Hematopoietic multipotent progenitor cell treated with erythropoietin and hydrocortisone succinate and interleukin-3 and kit ligand, for 8 days (in vitro differentiated cells): ENCODE measurements around the gene FBXO22.

Source experiments
- DNase-seq: peaks from one replicate; pipeline ENCODE4 v3.0.0-alpha.2; 2015

Gene FBXO22

DNA sequence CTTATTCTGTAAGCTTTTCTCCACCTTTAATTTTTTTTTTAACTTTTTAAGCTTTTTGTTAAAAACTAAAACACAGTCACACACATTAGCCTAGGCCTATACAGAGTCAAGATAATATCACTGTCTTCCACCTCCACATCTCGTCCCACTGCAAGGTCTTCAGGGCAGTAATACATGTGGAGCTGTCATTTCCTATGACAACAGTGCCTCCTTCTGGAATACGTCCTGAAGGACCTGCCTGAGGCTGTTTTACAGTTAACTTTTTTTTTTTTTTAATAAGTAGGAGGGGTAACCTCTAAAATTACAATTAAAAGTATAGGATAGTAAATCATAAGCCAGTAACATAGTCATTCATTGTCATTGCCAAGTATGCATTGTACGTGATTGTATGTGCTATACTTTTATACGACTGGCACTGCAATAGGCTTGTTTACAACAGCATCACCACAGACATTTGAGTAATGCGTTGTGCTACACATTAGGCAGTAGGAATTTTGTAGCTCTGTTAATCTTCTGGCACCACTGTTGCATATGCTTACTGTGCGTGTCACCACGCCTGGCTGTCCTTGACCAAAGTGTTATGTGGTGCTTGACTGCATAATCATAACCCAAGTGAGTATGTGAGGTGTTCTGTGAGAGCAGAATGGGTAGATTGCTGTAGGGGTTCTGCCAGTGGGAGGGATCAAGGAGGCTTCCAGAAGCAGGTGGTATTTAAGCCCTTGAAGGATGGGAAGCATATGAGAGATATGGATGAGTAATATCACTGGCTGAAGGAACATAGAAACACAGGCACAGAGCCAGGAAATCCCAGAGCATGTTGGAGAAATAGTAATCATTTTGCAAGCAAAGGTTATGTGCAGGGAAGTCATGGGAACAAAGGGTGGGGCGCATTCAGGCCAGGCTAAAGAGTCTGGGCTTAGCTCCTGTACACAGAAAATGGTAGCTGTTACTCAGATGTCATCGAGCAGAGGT is 18.3 kb downstream of the FBXO22 start:
- peak; percentile 89 for DNase-seq

DNA sequence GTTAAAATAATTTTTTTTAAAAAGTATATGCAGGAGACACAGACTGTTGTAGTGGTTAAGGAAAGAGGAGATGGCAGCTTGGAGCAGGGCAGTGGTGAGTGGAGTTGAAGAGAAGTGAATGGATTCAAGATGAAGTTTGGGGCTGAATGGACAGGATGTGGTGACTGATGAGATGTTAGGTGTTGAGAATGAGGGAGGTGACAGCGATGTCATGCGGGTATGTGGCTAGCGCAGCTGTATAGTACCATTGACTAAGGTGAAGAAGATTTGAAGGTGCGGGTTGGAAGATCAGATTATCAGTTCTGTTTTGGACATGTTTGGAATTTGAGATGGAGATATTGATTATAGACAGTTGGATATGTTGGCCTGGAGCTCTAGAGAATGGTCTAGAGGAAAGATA is 20.1 kb downstream of the FBXO22 start:
- DNase-seq: no peak

DNA sequence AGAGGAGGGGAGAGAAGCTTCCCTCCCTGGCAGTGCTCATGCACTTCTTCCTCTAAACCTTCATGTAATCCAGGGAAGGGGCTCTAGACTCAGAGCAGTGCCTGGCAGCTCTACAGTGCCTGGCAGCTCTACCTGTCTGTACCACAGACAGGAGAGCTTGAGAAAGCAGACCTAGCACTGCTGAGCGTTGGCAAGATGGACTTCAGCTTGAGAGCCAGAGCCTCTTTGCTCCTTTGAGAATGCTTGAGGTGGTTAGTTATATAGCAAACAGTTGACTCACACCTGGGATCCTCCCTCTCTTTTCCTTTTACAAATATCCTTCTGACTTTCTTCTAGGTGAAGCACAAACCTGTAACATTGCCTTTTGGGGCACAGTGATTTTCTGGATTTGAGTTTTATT is 20.9 kb downstream of the FBXO22 start:
- DNase-seq: no peak

DNA sequence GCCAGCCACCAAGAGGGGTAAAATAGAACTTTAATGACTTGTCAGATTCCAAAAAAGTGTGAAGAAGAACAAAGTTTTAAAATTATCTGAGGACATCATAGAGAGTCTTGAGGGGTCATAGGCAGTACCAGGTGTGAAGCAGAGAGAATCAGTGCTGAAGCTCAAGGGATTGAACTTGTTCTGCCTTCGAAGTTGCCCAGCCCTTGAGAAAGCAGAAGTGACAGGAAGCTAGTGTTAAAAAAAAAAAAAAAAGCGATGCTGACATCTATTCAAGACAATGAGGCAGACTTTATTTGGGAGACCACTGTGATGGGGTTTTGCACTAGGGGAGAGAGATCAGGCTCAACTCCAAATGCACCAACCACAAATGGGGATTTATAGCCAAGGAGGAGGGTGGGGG is 21.8 kb downstream of the FBXO22 start:
- DNase-seq: no peak

DNA sequence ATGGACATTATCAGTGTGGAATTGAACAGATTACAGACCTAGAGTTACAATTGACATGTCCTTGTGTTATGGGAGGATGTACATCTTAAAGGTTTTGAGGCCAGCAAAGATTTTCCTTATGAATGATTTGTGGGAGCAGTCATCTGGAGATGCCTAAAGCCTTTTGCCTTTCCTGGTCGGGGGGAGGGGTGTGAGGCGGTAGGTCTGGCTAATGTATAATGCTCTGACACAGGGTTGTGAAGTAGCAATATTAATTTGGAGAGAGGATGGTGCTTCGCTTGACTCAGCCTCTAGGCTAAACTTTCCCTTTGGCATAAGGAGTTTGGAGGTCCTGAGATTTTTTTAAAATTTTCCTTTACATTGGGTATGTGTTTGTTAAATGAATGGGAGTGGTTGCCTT is 23.3 kb downstream of the FBXO22 start:
- no peak for DNase-seq

DNA sequence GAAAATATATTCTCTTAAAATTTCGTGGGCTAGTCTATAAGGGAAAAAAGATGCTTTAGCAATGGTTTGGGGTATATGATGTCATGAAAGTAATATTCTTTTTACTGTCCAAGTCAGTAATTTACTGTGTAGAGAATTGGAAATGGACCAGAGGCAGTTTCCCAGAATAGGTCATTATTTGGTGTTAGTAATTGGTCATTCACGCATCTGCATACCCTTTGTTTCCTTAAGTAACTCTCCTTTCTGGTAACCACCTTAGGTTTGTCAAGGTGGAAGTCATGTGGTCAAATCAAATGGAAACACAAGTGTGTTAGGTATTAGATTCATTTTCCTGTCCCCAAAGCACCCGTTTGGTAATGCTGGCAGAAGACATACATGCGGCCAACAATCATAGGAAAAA is 23.9 kb downstream of the FBXO22 start:
- no peak for DNase-seq

DNA sequence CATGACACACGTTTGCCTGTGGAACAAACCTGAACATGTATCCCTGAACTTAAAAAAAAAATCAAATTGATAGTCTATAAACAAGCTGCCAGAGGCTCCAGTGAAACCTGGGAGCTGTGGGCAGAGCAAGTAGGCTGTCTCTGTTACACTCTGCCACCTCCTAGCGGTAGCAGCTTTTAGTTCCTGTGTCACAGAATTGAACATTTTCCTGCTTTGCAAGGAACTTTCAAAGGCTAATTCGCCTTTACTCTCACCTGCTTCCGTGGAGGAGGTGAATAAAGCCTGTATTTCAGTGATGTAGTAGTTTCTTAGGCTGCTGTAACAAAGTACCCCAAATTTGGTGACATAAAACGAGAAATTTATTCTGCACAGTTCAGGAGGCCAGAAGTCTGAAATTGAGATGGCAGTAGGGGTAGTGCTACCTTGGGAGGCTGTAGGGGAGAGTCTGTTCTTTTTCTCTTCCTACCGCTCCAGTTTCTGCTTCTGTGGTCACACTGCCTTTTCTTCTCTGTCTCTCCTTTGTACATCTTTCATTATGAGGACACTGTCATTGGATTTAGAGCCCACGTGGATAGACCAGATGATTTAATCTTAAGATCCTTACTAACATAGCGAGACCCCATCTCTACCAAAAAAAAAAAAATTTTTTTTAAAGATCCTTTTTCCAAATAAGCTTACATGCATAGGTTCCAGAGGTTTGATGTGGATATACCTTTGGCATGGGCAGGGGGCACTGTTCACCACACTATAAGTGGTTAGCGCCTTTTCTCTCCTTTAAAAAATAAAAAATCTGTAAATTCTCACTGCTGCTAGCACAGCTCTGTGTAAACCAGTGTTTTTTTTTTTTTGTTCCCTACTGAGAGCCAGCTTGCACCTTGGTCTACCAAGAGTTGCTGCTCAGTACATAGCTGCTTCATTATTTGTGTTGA is 25.3 kb downstream of the FBXO22 start:
- peak; percentile 34 for DNase-seq

DNA sequence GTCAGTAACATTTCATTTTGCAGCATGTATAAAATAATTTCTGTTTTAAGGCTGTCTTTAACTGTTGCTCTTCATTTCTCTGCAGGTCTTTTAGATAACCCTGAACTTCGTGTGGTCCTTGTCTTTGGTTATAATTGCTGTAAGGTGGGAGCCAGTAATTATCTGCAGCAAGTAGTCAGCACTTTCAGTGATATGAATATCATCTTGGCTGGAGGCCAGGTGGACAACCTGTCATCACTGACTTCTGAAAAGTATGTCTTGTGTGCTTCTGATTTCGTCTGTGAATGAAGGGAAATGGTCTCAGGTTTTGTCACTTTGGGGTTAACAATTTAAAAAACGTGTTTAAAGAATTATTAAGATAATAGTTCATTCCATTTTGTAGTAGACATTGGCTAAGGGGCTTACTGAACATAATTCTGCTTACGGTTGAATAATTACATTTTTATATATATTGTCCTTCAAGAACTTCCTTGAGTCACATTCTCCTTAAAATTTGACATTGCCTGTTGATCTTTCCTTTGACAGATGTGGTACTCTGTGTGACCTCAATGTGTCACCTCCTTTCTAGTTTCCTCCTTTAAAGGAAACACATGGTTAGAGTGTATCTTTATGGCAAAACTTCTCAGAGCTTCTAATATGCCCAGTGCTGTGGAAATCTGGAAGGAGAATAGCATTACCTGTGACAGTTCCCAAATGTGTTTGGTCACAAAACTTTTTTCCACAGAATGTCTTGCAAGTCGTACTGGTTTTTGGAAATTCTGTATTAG is 26.3 kb downstream of the FBXO22 start:
- peak; percentile 63 for DNase-seq

DNA sequence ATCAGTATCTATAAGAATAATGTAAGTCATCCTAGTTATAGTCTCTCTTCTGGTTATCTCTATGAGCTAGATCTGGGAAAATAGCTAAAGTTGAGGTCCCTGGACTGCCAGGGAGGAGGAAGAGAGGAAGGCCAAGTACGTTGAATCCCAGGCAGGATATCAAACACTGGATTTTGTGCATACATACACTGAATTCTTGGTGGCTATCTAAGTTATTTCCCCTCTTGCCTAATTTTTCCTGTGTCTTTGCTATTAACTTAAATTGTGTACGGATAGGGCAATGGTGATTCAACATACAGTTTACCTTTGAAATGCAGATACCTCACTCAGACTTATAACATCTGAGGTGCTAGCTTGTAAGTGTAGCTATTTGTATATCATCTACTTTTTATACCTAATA is 27.2 kb downstream of the FBXO22 start:
- no peak for DNase-seq

DNA sequence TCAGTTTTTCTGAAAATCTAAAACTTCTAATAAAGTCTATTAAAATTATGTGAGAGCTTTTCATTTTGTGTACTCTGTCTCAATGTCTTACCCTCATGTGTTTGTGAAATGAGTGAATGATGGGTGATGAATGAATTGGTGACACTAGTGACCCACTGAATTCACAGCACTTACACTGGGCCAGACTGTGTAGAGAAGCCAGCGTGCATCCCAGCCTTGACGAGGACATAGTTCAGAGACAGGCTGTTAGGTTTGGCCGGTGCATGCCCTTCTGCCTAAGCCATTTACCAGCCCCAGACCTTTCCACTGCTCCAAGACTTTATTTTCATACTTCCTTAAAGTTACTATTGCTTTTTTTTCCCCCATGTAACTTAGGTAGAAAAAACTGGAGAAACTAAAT is 38.8 kb downstream of the FBXO22 start:
- DNase-seq: no peak

DNA sequence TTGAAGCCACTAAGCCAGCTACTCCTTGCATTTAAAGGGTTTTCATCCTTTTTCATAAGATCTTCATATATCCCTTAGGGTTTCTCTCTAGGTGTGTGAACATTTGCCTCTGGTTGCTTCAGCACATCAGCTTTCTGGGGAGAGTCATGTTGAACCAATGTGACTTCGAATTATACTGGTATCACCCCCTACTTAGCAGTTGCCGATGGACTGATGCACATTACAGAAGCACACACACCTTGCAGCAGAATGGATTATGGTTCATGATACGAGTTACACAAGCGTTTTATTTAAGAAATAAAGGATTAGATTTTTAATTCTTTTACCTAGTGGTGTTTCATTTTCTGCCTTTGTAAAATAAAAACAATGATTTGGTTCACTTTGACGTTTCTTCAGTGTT is 39.6 kb downstream of the FBXO22 start:
- DNase-seq: no peak

DNA sequence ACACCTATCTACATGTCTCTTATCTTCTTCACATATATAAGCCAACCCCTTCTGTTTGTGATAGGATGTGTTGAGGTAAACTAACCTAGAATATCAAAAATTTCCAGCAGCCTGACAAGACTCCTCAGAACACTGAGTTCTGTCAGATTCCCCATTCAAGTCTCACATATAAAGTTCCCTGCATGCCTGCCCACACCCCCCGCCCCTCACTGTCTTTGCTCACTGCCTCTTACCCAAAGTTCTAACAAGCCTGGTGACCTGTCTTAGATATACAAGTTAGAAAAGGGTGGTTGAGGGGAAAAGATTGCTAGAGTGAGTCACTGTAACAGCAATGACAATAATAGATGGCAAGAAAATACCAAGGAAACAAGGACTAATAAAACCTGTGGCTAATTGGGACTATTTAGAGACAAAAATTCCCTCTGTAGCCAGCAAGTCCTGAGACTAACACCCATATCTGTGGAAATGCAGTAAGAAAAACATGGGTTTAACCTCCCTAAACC is 40.1 kb downstream of the FBXO22 start:
- no peak for DNase-seq

DNA sequence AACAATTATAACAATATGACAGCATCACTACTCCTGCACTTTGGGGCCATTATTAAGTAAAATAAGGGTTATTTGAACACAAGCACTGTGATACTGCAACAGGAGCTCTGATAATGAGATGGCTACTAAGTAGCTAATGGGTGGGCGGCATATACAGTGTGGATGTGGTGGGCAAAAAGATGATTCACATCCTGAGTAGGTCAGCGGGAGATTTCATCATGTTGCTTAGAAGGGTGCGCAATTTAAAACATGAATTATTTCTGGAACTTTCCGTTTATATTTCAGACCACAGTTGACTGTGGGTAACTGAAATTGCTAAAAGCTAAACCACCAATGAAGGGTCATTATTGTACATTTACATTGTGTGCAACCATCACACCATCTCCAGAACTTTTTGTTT is 42.3 kb downstream of the FBXO22 start:
- no peak for DNase-seq

DNA sequence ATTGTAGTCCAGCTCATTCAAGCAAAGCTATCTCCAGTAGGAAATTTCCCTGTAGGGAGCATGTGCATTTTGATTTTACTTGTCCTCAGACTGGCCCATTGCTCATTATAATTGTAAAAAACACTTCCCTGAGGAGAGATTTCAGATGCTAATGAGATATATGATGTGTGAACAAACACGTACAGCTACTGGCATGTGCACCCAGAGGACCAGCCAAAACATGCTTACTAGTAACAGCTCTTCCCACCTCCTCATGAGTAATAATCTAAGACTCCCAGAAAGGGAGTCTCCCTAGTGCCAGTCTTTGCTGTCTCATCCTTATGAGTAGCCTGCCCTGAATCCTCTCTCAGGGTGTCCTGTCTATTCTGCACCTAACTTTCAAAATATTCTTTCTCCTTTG is 43.4 kb downstream of the FBXO22 start:
- peak; percentile 8 for DNase-seq

DNA sequence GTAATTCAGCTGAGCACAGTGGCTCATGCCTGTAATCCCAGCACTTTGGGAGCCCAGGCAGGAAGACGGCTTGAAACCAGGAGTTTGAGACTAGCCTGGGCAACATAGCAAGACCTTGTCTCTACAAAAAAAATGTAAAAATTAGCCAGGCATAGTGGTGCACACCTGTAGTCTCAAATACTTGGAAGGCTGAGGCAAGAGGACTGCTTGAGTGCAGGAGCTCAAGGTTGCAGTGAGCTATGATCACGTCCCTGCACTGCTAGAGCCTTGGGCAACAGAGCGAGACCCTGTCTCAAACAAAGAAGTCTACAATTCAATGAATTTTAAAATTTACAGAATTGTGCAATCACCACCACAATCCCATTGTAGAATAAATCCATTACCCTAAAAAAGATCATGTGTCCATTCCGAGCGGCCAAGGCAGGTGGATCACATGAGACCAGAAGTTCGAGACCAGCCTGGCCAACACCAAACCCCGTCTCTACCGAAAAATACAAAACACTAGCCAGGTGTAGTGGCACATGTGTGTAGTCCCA is 45.2 kb downstream of the FBXO22 start:
- DNase-seq: no peak

DNA sequence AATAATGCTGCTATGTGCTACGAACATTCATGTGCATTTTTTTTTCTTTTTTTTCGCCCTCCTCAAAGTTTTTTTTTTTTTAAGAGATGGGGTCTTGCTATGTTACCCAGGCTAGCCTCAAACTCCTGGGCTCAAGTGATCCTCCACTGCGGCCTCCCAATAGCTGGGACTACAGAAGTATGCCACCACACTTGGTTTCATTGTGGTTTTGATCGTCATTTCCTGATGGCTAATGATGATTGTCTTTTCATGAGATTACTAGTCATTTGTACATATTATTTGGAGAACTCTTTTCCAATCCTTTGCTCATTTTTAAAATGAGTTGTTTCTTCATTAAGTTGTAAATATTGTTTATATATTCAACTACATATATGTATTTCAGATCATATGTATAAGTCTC is 48.8 kb downstream of the FBXO22 start:
- no peak for DNase-seq

DNA sequence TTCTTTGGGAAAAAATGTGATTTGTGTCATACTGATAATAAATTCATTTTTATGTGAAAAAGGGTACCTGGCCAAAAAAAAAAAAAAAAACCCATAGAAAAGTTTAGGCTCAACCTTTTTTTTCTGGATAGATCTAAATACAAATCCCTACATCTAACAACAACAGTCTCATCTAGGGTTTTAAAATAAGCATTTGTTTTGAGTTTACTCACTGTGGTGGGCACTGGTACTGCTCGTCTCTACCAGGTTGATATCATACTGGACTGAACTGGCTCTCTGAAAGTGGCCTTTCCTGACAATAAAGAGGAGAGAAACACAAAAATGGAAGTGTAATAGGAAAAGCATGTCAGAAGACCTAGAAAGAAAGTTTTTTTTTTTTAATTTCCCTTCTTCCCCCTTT is 52.0 kb downstream of the FBXO22 start:
- DNase-seq: no peak

DNA sequence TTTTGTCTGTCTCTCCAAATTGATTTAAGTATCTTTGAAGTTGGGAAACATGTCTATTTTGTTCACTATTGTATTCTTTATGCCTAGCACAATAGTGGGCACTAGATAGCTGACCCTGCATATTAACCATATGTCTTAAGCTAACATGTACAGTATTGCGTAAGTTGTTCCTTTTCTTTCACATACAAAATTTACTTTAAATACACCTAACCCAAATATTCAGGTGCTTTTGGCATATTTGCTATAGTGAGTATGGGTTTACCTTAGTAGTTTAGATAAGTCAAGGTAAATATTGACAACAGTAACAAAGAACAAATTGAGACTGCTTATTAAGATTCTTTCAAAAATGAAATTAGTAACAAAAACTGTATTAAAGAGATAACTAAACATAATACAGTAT is 57.7 kb downstream of the FBXO22 start:
- no peak for DNase-seq

DNA sequence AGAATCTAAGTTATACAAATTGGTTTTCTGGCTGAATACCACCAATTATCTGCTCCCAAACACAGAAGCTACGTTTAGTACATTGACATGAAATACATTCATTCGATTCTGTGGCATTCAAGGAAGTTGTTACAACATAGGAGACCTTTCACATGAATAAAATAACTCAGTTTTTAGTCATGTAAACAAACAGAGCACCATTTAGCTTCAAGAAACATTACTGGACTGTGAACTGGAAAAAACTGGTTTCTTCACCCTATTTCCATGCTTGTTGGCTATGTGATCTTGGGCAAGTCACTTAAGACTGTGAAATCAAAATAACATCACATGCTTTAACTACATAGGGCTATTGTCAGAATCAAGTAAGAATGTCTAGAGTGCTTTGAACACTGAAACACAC is 62.4 kb downstream of the FBXO22 start:
- DNase-seq: no peak

DNA sequence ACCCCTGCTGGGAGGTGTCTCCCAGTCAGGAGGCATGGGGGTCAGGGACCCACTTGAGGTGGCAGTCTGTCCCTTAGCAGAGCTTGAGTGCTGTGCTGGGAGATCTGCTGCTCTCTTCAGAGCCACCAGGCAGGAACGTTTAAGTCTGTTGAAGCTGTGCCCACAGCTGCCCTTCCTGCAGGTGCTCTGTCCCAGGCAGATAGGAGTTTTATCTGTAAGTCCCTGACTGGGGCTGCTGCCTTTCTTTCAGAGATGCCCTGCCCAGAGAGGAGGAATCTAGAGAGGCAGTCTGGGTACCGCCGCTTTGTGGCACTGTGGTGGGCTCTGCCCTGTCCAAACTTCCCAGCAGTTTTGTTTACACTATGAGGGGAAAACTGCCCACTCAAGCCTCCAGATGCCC is 73.1 kb downstream of the FBXO22 start:
- DNase-seq: peak; percentile 73

DNA sequence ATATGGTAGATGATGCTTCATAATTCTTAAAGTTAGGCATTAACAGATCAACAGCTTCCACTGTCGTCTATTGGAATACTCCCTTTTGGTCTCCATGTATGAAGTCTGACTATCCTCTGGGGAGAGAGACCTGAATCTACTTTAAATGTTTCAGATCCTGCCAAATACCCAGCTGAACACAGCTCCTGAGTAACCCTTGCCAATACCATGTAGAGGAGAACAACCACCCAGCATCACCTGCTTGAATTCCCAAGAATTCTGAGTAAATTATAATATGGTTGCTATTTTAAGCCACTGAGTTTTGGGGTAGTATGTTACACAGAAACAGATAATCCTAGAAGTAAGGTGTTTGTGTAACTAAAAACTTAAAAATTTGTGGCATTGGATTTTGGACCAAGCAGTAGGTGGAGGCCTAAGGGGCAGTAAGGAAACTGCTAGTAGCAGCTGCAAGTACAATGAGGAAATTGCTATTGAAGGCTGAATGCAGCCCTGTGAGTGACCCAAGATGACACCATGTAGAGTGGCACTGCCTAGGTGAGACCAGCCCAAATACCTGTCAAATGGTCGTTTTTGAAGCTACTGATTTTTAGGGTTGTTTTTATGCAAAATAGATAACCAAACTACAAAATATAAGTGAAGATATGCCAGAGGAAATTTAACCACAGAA is 77.6 kb downstream of the FBXO22 start:
- DNase-seq: no peak

DNA sequence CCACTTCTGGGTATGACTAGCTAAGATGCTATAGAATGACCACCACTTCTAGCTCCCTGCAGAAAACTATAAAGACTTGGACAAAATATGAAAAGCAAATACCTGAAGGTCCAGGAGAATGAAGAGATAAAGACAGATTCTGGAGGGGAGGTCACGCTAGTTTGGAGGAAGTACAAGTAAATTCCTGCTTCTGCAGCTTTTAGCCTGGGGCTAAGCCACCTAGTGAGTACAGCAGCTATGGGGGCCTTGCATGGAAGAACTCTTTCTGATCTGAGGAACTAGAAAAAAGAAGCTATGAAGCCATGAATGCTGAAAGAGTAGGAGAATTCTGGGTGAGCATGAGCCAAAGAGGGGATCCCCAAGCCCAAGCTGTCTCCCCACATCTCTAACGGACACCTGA is 78.8 kb downstream of the FBXO22 start:
- no peak for DNase-seq
